ENCODE data around the gene DNMBP.
"Not testable (repeated sequence)": the region's sequence is repeated elsewhere in the genome, so short reads cannot be mapped to it uniquely, and the experiment has no call there.

DNMBP gene

DNA sequence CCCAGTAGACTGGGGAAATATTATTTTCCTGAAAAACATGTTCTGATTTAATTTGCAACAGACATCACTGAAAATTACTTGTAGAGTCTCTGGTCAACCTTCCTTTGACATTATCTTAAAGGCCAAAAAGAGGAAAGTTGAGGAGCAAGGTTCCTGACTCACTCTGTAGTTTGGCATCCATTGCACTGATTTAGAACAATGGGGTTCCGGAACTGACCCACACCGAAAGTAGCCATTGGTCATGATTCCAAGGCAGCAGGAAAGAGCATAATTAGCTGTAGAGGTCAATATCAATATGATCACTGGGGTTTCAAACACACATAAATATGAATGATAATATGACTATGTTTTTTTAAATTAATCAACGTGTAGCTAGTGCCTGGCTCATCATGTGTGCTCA is 65.8 kb downstream of the DNMBP start:
- DNase-seq, result no peak

DNA sequence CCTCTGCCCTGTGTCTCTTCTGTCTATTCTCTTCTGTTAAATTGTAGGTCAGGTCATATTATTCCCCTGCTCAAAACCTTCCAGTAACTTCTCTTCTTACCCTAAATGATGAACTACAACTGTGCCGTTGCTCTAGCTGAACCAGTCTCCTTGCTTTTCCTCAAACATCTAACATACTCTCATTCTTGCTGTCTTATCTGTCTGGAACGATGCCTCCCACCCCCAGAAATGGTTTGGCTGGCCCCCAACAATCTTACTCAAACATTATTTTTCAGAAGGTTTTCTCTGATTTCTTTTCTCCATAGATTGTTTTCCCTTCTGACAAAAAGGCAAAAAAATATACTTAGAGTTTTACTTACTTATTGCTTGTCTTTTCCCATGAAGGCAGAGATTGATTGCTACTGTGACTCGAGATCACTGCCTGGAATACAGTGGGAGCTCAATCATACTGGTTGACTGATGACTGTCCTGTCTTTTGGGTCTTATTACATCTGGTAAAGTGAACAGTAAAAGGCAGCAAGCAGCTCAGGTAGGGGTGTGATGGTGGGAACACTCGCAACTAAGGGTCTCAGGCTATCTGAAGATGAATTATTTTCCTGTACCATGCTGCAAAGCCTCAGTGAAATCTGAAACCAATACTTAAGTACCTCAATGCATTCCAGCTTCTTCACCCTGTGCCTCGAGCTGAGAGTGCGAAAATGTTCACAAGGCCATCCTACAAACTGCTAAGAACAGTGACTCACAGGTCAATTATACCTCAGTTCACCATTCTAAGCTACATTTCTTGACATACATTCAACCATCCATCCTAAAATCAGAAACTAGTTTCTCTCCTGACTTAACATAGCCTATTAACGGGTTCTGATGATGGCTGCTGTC is 67.6 kb downstream of the DNMBP start:
- no peak for DNase-seq

DNA sequence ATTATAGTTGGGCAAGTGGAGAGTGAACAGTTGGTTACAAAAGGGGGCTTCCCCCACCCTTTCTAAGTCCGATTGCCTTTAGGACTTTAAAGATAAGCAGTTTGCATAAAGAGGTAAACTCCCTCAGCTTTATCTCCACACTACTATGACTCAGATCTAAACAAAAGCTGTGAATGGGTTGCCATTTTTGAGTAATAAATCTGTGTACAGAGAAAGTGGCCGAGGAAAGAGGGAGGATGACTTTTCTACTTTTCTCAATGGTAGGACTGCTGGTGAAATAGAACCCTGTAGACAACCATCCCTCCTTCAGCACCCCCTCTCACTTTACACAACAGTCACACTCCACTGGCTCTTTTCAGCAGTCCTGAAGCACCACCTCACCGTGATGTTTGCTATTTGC is 71.2 kb downstream of the DNMBP start:
- DNase-seq, result no peak

DNA sequence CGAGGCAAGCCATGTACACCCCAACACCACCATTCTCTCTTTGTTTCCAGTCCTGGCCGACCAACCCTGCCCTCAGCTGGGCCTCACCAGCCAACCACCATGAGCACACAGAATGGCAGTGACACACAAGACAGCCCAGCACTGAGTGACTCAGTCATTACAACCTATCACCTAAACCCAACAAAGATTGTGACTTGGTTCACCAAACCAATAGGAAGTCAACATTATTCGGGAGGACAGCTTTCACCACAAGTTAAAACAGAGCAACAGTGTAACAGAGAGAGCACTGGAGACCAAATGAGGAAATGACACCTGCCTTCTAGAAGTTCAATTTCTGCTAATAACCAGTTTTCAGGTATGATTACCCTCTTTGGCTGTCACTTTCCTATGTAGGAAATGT is 72.1 kb downstream of the DNMBP start:
- no peak for DNase-seq

DNA sequence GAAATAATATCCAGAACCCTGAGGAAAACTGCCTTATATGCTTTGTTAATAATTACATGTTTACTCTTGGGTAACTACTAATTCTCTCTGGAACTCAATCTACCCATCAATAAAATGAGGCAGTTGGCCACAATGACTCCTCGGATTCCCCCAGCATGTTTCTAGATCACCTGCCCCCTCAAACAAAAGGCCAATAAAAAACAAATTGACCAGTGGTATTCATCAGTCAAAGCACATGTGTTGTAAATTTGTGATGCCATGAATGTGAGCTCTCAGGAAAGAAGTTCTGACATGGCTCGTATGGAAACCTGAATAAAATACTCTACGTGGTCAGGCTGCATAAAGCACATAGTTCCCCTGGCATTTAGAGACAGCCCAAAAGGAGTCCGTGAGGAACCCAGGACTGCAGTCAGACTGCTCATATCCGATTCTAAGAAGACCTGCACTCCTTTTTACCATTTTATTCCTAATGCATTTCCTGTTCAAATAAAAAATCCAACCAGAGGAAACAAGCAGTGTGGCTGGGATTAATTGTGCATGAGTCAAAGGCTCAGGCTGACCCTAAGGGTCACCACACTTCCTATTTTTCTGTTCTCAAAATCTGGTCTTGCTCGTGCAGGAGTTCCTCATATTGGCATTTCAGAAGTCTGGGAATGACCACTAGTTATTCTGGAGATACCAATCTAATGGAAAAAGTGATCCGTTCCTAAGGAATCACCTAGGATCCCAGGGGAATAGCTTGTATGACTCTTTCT is 77.4 kb downstream of the DNMBP start:
- not testable (repeated sequence) for DNase-seq

DNA sequence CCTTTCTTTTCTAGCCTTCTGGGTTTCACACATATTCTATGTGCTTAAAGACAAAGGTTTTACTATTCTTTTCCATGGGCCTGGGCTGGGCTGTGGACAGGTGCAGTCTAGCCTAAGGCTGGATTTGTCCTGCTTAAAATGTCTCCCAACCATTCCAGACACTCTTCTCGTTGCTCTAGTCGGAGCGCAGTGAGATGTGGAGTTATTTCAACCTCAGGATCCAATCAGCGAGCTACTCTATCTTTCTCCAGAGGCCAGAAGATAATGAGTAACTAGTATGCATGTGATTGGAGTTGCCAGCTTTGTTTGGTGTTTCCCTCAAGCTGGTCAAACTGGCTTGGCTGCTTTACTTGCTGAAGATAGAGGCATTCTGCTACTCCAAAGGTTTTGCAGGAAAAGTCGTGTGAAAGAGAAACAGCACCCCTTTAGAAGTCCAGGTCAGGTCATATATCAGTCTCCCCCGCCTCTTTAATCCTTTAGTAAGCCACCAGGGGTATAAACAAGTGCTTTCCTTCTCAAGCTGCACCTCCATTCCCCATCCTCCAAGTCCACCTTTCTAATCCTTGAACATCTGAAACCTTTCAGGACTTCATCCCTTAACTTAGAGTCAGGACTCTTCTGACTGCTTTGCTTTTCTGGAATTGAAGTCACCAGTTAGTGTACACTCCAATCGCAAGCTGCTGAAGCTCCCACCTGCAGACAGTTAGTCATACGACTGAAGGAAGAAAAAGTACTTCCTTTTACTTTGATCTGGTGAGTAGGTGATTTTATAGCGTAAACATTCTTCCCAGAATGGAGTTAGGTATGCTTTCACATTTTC is 78.8 kb downstream of the DNMBP start:
- DNase-seq, result no peak

DNA sequence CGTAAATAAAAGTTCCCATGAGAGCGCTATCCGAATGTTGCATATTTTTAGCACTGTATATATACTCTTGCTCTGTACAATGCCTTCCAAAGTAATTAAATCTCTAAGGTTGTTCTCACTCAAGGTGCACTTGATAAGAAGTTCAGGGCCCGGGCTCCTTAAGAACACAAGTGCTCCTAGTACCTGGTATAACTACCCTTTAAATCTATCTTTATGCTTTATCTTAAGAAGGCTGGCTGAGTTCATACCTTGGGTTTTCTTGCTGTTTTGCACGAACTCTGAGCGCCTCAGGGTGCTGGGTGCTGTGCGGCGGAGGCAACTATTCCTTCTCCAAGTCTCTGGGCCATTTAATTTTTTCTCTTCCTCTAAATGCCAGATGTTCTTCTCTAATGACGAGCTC is 80.4 kb downstream of the DNMBP start:
- no peak for DNase-seq

DNA sequence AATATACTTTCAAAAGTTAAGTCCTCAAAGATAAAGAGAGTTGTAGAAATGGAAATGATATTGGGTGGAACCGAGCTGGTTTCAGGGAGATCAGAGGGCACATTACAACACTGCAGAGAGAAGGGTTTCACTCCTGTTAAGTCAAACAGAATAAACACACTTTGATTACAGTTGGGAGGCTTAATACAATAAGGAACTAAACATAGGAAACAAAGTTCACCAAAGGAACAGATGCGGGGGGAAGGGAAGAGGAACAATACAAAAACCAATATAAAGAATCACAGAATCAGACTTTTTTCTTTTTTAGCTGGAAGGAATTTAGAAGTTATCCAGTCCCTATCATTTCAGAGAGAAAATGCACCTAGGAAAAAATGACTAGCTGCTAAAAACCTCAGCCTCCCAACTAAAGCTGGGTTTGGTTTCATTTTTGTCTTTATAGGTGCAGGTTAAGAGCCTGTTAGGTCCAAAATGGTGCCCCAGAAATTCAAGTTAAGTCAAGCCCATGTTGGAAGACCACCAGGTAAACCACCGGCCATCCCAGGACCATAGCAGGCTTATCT is 81.9 kb downstream of the DNMBP start:
- peak; percentile 37 for DNase-seq

DNA sequence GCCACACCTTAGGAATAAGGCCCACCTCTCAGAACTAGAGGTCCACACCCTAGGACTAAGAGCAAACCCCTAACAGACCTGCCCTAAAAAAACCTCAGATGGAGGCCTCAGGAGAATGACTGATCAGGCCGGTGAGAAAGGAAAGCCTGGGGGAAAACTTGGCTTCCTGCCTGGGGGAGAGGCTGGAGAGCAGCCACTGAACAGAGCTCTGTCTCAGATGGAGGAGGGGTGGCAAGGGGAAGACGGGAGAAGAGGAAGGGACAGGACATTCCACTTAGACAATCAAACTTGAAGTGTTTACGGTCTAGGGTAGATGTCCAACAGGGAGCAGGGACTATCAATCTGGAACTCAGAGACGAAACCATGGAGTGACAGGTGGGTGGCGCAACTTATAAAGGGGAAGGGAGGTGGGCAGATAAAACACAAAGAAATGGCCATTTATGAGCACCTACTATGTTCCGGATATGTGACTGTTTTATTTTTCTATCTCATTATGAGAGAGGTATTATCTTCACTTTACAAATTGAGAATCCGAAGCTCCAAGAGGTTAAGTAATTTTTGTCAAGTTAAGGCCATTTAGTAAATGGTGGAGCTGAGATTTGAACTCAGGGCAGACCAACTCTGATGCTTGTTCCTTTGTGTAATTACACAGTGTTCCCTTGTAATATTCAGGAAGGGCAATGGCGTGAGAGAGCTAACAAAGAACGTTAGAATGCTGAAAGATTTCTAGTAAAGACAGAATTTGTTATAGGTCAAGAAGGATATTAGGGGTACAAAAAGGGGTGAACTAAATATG is 82.6 kb downstream of the DNMBP start:
- no peak for DNase-seq

DNA sequence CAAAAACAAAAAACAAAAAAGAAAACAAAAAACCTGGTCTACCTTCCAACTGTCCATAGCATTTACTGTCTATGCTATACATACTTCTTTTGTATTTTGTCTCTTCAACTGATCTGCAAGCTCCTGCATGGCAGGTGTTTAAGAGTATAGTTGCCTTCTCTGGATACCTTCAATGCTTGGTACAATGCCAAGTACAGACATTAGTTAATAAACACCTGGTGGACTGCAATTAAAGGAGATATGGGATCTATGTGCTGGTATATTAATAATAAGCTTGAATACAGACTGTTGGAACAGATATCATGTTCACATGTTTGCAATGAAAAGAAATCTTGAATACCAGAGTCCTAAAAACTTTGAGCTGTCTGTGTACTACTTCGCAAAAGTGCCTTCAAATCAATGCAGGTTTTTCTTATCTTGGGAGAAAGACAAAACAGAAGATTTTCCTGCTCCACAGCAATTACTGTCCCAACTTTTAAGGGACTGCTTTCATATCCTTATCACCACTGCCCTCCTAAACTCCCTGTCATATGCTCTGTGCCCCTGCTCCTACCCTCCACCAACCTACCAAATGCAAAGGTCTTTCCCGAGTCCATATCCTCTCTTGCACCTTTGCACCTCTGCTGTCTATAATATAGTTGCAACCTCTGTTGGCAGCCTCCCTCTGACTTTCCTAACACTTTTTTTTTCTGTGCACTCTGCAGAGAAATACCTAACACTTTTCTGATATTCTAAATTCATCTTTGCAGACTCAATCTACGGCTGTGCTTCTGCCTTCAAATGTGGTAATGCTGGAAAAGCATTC is 85.1 kb downstream of the DNMBP start:
- no peak for DNase-seq

DNA sequence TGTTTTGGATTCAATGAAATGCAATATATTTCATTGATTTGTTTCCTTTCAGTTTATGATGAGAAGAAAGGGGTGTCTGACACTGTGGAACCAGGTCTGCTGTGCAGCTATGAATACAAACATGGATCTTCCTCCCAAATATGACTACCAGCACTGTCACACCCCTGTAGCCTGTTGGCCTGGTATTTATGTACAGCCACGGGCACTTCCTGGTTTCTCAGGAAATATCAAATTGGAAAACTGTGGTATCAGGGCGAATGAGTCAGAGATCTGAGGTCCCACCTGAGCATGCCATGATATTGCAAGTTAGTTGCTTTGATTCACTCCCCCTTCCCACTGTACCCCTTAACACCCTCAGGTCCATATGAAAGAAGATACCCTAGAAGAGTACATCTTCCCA is 87.8 kb downstream of the DNMBP start:
- no peak for DNase-seq

DNA sequence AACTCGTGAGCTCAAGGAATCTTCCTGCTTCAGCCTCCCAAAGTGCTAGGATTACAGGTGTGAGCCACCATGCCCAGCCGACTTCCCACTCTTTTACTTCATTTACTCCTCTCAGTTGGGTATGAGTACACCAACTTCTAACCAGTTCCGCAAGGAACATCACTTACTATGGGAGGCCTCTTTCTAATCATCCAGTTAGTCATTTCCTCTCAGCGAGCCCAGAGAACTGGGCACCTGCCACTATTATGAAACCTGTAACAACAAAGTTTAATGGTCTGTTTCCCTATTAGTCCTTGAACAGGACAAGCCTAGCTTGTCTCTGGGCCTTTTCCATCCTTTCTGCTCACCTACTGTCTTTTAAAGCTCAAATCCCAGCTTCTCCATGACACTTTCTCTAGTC is 88.8 kb downstream of the DNMBP start:
- no peak for DNase-seq

DNA sequence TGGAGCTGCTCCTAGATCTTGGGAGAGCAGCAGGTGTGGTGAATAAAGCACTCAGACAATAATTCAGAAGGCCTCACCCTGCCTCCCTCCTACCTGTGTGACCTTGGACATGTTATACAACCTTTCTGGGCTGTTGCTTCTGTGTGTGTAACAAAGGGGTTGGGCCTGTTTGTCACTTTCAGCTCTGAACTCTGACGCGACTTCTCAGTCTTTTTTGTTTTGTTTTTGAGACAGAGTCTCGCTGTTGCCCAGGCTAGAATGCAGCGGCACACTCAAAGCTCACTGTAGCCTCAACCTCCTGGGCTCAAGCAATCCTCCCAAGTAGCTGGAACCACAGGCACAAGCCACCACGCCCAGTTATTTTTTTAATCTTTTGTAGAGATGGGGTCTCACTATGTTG is 89.3 kb downstream of the DNMBP start:
- DNase-seq, result no peak

DNA sequence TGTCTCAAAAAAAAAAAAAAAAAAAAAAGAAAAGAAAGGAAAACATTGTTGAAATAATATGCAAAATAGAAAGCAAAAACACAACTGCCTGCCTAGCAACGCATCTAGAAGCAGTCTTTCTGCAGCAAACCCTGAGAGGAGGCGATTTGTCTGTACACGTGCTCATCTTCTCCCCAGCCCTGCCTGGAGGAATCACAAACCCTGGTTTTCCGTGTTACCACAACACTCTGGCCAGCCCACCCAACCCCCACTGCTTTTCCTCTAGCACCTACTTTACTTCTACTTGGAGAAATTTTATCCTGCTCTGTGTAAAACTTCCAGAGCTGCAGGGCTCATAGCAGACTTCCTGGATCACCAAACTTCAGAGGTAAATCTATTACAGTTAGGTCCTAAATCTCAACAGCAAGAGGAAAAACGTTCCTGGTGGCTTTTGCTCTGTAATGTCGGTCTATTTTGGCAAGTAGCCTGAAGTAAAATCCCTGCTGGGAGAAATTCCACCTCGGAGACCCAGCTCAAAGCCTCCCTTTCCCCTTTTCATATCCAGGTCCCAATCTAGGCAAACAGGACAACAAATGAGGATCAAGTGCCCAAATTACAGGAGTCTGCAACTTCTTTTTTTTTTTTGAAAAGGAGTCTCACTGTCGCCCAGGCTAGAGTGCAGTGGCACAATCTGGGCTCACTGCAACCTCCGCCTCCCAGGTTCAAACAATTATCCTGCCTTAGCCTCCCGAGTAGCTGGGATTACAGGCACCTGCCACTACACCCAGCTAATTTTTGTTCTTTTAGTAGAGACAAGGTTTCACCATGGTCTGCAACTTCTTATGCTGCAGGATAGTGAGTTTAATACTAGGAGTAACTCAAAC is 91.6 kb downstream of the DNMBP start:
- no peak for DNase-seq

DNA sequence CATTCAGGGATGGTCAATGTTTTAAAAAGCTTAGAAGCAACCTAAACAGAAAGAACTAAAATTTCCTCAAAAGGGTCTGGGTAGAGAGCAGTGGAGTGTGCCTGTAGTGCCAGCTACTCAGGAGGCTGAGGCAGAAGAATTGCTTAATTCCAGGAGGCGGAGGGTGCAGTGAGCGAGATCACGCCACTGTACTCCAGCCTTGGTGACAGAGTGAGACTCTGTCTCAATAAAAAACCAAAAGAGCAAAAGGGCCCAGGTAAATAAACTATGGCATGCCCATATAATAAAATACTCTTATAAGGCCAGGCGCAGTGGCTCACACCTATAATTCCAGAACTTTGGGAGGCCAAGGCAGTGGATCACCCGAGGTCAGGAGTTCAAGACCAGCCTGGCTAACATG is 93.0 kb downstream of the DNMBP start:
- DNase-seq, result no peak

DNA sequence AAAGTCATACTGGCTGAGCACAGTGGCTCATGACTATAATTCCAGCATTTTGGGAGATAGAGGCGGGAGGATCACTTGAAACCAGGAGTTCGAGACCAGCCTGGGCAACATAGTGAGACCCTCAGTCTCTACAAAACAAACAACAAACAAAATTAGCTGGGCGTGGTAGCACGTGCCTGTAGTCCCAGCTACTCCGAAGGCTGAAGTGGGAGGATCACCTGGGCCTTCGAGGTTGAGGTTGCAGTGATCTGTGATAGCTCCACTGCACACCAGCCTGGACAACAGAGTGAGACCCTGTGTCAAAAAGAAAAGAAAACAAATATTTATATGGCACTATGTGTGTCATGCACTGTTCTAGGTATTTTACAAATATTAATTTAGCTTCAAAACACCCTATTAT is 94.3 kb downstream of the DNMBP start:
- DNase-seq, result no peak

DNA sequence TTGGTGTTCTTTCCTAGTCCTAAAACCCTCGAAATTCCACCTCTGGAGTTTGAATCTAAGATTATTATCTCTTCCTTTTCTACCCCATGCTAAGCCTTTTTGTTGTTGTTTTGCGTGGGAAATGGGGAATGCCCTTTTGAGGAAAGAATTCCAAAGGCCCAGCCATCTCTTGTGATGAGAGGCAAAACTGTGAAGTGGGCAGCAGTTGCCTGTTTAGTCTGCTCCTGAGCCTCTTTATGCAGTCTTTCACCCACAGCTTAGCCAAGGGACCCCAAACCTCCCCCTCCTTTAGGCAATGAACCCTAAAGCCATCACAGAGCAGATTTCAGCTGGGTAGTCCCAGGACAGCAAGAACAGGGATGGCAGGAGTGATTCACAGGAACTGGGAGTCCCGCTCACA is 95.5 kb downstream of the DNMBP start:
- DNase-seq, result no peak

DNA sequence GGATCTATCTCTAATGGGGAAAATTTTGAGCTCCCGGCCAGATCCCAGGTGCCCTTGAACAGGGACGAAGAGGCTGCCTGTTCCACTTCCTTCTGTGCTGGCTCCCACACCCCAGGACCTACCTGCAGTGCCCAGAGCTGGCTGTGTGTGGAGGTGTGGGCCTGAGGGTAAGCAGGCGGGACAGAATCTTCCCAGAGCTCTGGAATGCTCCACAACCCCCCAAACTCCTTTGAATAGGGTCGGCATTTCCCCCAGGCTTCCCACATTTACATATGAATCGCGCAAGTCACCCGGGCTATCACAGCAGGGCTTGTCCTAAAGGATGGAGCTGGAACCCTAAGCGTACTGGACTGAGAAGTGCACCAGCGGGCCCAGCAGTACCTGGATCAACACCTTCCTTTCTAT is 95.9 kb downstream of the DNMBP start:
- no peak for DNase-seq

DNA sequence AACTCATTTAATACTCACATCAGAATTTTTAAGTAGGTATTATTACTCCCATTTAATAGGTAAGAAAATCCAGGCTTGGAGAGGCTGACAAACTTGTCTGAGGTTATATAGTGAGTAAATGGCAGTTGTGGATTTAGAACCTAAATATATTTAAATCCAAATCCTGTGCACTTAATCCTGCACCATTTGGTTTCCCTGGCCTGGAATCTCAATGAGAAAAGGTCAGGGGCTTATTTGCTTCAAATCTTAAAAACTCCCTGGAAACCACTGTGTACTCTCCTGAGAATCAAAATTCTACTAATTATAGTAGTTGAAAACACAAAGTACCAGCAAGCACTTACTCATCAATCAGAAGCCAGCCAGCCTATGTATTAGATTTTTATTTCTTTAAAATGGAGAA is 97.7 kb downstream of the DNMBP start:
- no peak for DNase-seq

DNA sequence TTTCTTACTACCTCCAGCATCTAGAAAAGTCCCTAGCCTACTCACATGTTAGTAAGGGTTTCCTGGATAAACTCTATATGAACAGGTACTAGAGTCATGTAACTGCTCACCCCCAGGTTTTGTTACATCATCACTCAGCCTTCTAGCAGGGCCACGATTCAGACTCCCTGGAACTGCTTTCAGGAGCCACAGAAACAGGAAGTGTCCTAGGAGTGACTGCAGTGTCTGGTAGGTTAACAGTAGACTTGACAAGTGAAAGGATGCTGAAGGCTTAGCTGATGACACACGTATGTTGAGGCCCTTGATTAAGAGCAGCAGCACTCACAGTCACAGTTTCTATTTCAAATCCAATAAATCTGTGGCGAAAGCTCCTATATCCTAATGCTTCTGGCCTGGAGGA is 101.2 kb downstream of the DNMBP start:
- no peak for DNase-seq
